Testis (tissue), 3 donors: ENCODE results near the gene ZNF48. TPM values are rescaled to one million over a fixed set of nuclear protein-coding genes. Genes with fewer than 3 reads are reported as not detected.
A peak's percentile ranks its signal among the peaks of the same experiment; 100 is the strongest.

Experiments used
- DNase-seq: peaks from one replicate; pipeline ENCODE4 v3.0.0-alpha.2; 2019
- H3K27ac ChIP-seq, 2 donors: fragments of 200-600 bp; sonication (generic); one replicate each; pipeline ENCODE4 v1.5.1; 2019
- H3K27me3 ChIP-seq: fragments of 200-600 bp; sonication (generic); one replicate; pipeline ENCODE4 v1.5.1; 2019
- H3K36me3 ChIP-seq: fragments of 200-600 bp; sonication (generic); one replicate; pipeline ENCODE4 v1.5.1; 2017; ENCODE audit warnings: low read depth; ENCODE audit errors: missing control alignments
- H3K4me1 ChIP-seq: fragments of 200-600 bp; sonication (generic); one replicate; pipeline ENCODE4 v1.5.1; 2019
- H3K4me3 ChIP-seq, 2 donors: fragments of 200-600 bp; sonication (generic); one replicate each; pipeline ENCODE4 v1.5.1; 2017 to 2019
- H3K9me3 ChIP-seq: fragments of 200-600 bp; sonication (generic); one replicate; pipeline ENCODE4 v1.5.1; 2017
- POLR2A ChIP-seq: fragments of 450-650 bp; IDR thresholded peaks from one replicate; pipeline ENCODE4 v1.6.1; 2017; ENCODE audit warnings: antibody characterized with exemption, mild to moderate bottlenecking, moderate library complexity
- WGBS, 2 donors: methylation state at CpG; one replicate each; pipeline ENCODE4 v1.1.5; 2018; 5-methylcytosine and 5-hydroxymethylcytosine counted together
- intact Hi-C: fragments of 100-400 bp; cut with DNase I; formaldehyde crosslinking; loops from one replicate; pipeline ENCODE4 v1.15.1; 2023; ENCODE audit warnings: low total_unique reads
- polyA plus RNA-seq: library from polyadenylated mRNA; stranded (reverse); fragments of 350-450 nt; fragmentation: Illumina TruSeq; extraction: RNeasy Lipid Tissue Mini Kit (QIAGEN cat#74804); gene quantifications from one replicate; pipeline ENCODE4 v1.2.3, GENCODE V29; 2014; ENCODE audit warnings: low read depth, low replicate concordance; ENCODE audit not compliant: insufficient read depth
- total RNA-seq, 2 donors: library from RNA; depleted of rRNA; stranded (reverse); fragments of >200 nt; gene quantifications; one replicate each; pipeline ENCODE4 v1.2.3, GENCODE V29; 2016
- TF ChIP-seq, protein P1 (sequence below), 3 experiments: fragments of 450-650 bp in 2 of 3; fragments of 200-600 bp in 1 of 3; sonication (generic) in 1 of 3; IDR thresholded peaks; one replicate each; pipeline ENCODE4 v1.5.1; 2016 to 2019; ENCODE audit warnings: antibody characterized with exemption in 3 of 3, mild to moderate bottlenecking in 2 of 3, moderate library complexity in 1 of 3

Gene ZNF48
- total and polyA plus RNA-seq, 3 donors from 2014 or later = 6.3 to 9.0 (median 6.5) TPM

DNA sequence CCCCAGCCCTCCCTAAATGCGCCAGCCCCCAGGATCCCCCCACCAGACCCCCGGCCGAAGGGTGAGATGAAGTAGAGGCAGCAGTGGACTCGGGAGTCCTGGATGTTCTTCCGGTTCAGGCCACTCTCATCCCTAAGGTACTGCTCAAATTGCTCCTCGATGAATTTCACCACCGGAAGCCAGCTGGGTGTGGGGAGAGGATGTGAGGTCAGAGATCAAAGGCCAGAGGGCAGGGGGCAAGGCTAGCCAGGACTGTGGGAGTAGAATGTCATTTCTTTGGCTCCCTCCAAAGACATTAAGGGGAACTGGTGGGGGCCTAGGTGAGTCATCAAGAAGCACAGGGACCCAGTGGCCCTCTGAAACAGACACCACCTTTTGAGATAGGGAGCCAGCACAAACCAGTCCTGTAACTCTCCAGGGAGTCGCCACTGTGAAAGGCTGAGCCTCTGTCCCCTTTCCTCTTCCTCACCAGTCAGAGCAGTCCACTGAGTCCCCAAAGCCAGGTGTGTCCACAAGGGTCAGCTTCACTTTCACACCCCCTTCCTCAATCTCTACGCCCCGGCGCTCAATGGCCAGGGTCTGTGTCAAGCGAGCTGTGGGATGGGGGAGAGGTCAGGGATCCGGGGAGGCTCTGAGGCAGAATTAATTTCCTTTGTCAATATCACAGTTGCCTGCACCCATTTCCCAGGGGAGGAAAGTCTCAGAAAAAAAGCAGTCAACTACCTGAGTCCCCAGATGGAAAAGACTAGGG is 13.8 kb upstream of the ZNF48 start:
- intact Hi-C loops = no loop called here
- Histone ChIP-seq H3K4me1 (peaks cover 13% of the 10 kb centered on the region), H3K36me3 (no peaks in the 10 kb centered on the region), H3K4me3 (no peak overlapping the region), H3K27ac (no peak overlapping the region), H3K27me3 (no peaks in the 10 kb centered on the region), H3K9me3 (no peaks in the 10 kb centered on the region)
- TF ChIP-seq, protein P1, sequence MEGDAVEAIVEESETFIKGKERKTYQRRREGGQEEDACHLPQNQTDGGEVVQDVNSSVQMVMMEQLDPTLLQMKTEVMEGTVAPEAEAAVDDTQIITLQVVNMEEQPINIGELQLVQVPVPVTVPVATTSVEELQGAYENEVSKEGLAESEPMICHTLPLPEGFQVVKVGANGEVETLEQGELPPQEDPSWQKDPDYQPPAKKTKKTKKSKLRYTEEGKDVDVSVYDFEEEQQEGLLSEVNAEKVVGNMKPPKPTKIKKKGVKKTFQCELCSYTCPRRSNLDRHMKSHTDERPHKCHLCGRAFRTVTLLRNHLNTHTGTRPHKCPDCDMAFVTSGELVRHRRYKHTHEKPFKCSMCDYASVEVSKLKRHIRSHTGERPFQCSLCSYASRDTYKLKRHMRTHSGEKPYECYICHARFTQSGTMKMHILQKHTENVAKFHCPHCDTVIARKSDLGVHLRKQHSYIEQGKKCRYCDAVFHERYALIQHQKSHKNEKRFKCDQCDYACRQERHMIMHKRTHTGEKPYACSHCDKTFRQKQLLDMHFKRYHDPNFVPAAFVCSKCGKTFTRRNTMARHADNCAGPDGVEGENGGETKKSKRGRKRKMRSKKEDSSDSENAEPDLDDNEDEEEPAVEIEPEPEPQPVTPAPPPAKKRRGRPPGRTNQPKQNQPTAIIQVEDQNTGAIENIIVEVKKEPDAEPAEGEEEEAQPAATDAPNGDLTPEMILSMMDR (IDR thresholded peaks at IDR 0.05) = no peak
- no peak for TF ChIP-seq POLR2A
- DNase-seq = no peak
- whole genome bisulfite sequencing, 2 donors = 81 to 85% methylated on average over 12 of the region's 13 CpGs

DNA sequence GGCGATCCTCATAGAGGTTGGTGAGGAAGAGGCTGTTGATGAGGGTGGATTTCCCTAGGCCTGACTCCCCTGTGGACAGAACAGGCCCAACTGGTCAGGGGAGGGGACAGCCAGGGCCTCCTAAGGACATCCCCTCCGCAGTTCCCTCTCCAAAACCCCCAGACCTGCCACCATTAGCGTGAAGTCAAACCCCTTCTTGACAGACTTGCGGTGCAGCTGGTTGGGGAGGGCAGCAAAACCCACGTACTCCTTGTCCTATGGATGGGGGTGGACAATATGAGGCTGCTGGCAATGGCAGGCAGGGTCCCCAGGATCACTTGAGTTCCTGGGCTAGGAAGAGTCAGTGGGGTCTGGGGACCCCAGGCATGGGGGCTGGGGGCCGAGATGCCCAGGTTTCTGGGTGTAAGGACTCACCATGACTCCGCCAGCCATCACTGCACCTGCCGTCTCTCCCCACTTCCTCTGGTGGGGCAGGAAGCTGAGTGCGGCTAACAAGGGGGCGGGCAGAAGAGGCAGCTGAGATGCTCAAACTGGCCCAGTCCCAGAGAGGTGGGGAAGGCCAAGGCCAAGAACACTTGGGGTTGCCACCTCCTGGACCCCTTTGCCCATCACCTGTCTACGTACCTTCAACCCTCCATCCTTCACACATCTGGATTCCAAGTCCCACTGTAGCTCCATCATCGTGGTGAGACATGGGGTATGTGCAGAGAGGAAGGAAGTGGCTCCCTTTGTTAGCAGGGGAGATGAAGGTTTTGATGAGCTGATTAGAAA is 12.9 kb upstream of the ZNF48 start, which contains the start of gene SEPTIN1:
Gene SEPTIN1, minus strand, starts transcription at position 451 of the 771 bp plus-strand sequence. Its CDS starts 19 bp downstream, at position 432.
- Histone ChIP-seq H3K9me3 (no peaks in the 10 kb centered on the region), H3K27ac (no peak within 1 kb of the TSS), H3K4me1 (peaks cover 8% of the 10 kb centered on the region), H3K4me3 (no peak within 1 kb of the TSS), H3K27me3 (no peaks in the 10 kb centered on the region), H3K36me3 (no peaks in the 10 kb centered on the region)
- DNase-seq = no peak
- TF ChIP-seq POLR2A = no peak
- TF ChIP-seq, protein P1 (IDR thresholded peaks at IDR 0.05) = no peak
- intact Hi-C loops = no loop called here
- WGBS, 2 donors = 73% methylated on average over 12 of the region's 12 CpGs

DNA sequence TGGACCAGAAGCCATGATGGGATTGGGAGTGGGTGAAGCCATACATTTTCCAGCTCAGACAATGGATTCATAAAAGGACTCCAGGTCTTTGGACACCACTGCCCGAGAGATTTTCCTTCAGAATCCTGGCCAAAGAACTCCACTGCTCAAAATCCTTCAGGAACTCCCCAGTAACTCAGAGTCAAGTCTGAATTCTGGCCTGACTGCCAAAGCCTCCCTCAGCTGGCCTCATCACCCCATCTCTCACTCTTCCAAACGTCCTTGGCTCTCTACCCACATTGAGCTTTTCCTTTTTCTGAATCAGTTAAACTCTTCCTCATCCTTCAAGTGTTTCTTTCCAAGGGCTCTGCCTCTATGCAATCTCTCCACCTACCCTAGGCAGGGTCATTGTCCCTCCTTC is 11.7 kb upstream of the ZNF48 start:
- no peak for DNase-seq
- H3K9me3 ChIP-seq = no peaks in the 10 kb centered on the region
- intact Hi-C loops = no loop called here
- WGBS, 2 donors = 31 to 42% methylated on average over 2 of the region's 2 CpGs
- H3K27ac ChIP-seq = no peak overlapping the region
- H3K4me3 ChIP-seq = no peak overlapping the region
- H3K4me1 ChIP-seq = peaks cover 6% of the 10 kb centered on the region
- H3K27me3 ChIP-seq = no peaks in the 10 kb centered on the region
- TF ChIP-seq POLR2A = no peak
- TF ChIP-seq, protein P1 (IDR thresholded peaks at IDR 0.05) = no peak
- no peaks in the 10 kb centered on the region for H3K36me3 ChIP-seq

DNA sequence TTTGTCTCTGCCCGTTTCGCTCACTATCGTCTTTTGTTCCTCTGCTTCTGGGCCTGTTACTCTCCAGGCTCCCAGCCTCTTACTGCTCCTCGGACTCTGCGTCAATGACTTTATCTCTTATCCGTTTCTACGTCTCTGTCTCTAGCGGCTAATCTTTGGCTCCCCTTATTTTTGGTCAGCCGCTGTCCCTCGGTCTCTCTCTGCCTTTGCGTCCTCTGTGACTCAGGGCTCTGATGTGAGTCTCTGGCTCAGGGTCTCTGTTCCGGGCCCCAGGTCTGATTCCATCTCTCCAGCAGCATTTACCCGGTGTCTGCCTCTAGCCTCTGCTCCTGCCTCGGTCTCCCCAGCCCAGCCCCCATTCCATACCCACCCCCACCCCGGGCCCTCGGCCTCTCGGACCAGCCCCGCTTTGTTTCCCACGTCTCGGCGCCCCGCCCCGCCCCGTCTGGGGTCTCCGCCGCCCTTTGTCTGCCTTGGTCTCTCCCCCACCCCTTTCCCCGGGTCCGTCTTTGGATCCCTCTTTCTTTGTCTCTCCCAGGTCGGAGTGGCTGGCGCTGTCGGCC is 547 bp upstream of the ZNF48 start:
- intact Hi-C loops = no loop called here
- TF ChIP-seq POLR2A = no peak
- TF ChIP-seq, protein P1 (IDR thresholded peaks at IDR 0.05) = no peak
- DNase-seq = no peak

More for the DNA sequence above, 547 bp upstream of the ZNF48 start:
- Histone ChIP-seq H3K27ac (peak overlapping the region; percentile 53 to 85), H3K4me3 (peak overlapping the region; percentile 63 to 85), H3K9me3 (no peaks in the 10 kb centered on the region), H3K36me3 (no peaks in the 10 kb centered on the region), H3K27me3 (no peaks in the 10 kb centered on the region), H3K4me1 (peaks cover 6% of the 10 kb centered on the region)
- 1 to 2% methylated on average over 31 of the region's 31 CpGs for WGBS, 2 donors
